Measurements from ENCODE around the gene ZNF213.

- TF ChIP-seq CTCF (IDR thresholded peaks at IDR 0.05) (no peak), POLR2A (IDR thresholded peaks at IDR 0.05) (no peak)
Observed at GRCh38 chr16:3115003-3115402, 19.8 kb upstream of the ZNF213 start.

All from esophagus squamous epithelium (tissue), 4 donors.